Keratinocyte (primary cell): ENCODE measurements around the gene CANT1. TPM values are rescaled to one million over a fixed set of nuclear protein-coding genes. Genes with fewer than 3 reads are reported as not detected.

Experiments
- DNase-seq: peaks from one replicate; pipeline ENCODE4 v3.0.0-alpha.2; 2011; ENCODE audit warnings: low read depth, missing footprints, low spot score
- FAIRE-seq: peaks from 2 replicates; lab custom pipeline; 2011; peaks lifted over from hg19 to GRCh38; lab: Jason Lieb, UNC
- H2AFZ ChIP-seq: 2 replicates; pipeline ENCODE4 v1.6.0; 2012; ENCODE audit warnings: low read length, control low read depth, inconsistent platforms; ENCODE audit not compliant: control insufficient read depth
- H3K27ac ChIP-seq: 2 replicates; pipeline ENCODE4 v1.5.1; 2011; ENCODE audit warnings: low read length; ENCODE audit not compliant: control insufficient read depth, insufficient read depth
- H3K27me3 ChIP-seq: 3 replicates; pipeline ENCODE4 v1.6.0; 2011; ENCODE audit warnings: low read length; ENCODE audit not compliant: control insufficient read depth, insufficient read depth; ENCODE audit errors: extremely low read depth
- H3K36me3 ChIP-seq, 2 experiments: 2 replicates in 1 of 2; 3 replicates in 1 of 2; pipeline ENCODE4 v1.5.1; 2011; ENCODE audit warnings: low read length in 2 of 2, mild to moderate bottlenecking in 1 of 2; ENCODE audit not compliant: control insufficient read depth in 2 of 2, insufficient read depth in 2 of 2; ENCODE audit errors: extremely low read depth in 1 of 2
- H3K4me1 ChIP-seq: 3 replicates; pipeline ENCODE4 v1.5.1; 2011; ENCODE audit warnings: low read length; ENCODE audit not compliant: control insufficient read depth, insufficient read depth; ENCODE audit errors: extremely low read depth
- H3K4me2 ChIP-seq: 3 replicates; pipeline ENCODE4 v1.6.0; 2011; ENCODE audit warnings: low read depth, low read length; ENCODE audit not compliant: control insufficient read depth, insufficient read depth; ENCODE audit errors: extremely low read depth
- H3K4me3 ChIP-seq, 3 experiments: fragments of 200-600 bp in 1 of 3; sonication (generic) in 1 of 3; 2 replicates in 2 of 3; 3 replicates in 1 of 3; pipeline ENCODE4 v1.5.1; 2011 to 2016; ENCODE audit warnings: low read length in 3 of 3, mild to moderate bottlenecking in 3 of 3, control low read depth in 2 of 3, inconsistent platforms in 1 of 3, low read depth in 1 of 3, mixed read lengths in 1 of 3, mixed run types in 1 of 3, moderate library complexity in 1 of 3; ENCODE audit not compliant: control insufficient read depth in 2 of 3, insufficient read depth in 2 of 3; ENCODE audit errors: extremely low read depth in 1 of 3
- H3K79me2 ChIP-seq: 2 replicates; pipeline ENCODE4 v1.6.0; 2012; ENCODE audit warnings: low read length; ENCODE audit not compliant: control insufficient read depth, insufficient read depth
- H3K9ac ChIP-seq: 3 replicates; pipeline ENCODE4 v1.6.0; 2011; ENCODE audit warnings: low read length; ENCODE audit not compliant: control insufficient read depth, insufficient read depth; ENCODE audit errors: extremely low read depth
- H3K9me1 ChIP-seq: 3 replicates; pipeline ENCODE4 v1.6.0; 2011; ENCODE audit warnings: low read length; ENCODE audit not compliant: control insufficient read depth, insufficient read depth; ENCODE audit errors: extremely low read depth
- H3K9me3 ChIP-seq: 2 replicates; pipeline ENCODE4 v1.5.1; 2012; ENCODE audit warnings: low read depth, low read length; ENCODE audit not compliant: control insufficient read depth
- H4K20me1 ChIP-seq: 3 replicates; pipeline ENCODE4 v1.6.0; 2011; ENCODE audit warnings: low read length; ENCODE audit not compliant: control insufficient read depth, insufficient read depth; ENCODE audit errors: extremely low read depth
- CTCF ChIP-seq, 3 experiments: IDR thresholded peaks in 1 of 3; conservative IDR thresholded peaks in 1 of 3; optimal IDR thresholded peaks in 1 of 3; 2 replicates in 2 of 3; 3 replicates in 1 of 3; pipeline versions ENCODE3 to v1.5.1; 2011; ENCODE audit warnings: low read length in 3 of 3, mild to moderate bottlenecking in 3 of 3, moderate library complexity in 2 of 3, control low read depth in 1 of 3, inconsistent platforms in 1 of 3; ENCODE audit not compliant: insufficient read depth in 2 of 3; ENCODE audit errors: extremely low read depth in 1 of 3
- EZH2 ChIP-seq: IDR thresholded peaks from one replicate; pipeline ENCODE4 v1.6.1; 2012; ENCODE audit warnings: inconsistent platforms, mild to moderate bottlenecking, low read length, moderate library complexity
- dilution Hi-C: fragments of 300-500 bp; cut with MboI; formaldehyde crosslinking; loops from one replicate; pipeline ENCODE4 v1.7.0; 2020; ENCODE audit warnings: low sequenced_read_pairs; ENCODE audit not compliant: extremely low pct_ligation_motif_present
- polyA plus RNA-seq, 5 experiments: library from polyadenylated mRNA; depleted of rRNA in 3 of 5; stranded (reverse) in 3 of 5; stranded (forward) in 1 of 5; unstranded in 1 of 5; fragments of >200 nt; gene quantifications; 1 replicate in 1 of 5; 2 replicates in 3 of 5; 3 replicates in 1 of 5; pipeline versions ENCODE4 v1.2.1 to v1.2.3, GENCODE V29; 2011 to 2012; ENCODE audit warnings: missing spikeins in 2 of 5, low read depth in 1 of 5, low replicate concordance in 1 of 5

CANT1 gene
- polyA plus RNA-seq, 1 donor (not counting 4 experiments of a cell fraction or from before 2014, with no cell fraction given): 53.2 TPM

- peaks cover 5% of the 10 kb centered on the region for H4K20me1 ChIP-seq
These were observed 5.7 kb downstream of the CANT1 start for GRCh38 chr17:79003661-79004411.

GRCh38 chr17:79002796-79003593 lies 6.6 kb downstream of the CANT1 start:
- FAIRE-seq: no peak
- DNase-seq: no peak
- dilution Hi-C loops: no loop called here

More at GRCh38 chr17:79003661-79004411, 5.7 kb downstream of the CANT1 start:
- Histone ChIP-seq H3K4me3 (no peak overlapping the region), H3K36me3 (peaks cover 21 to 32% of the 10 kb centered on the region in 2 experiments), H3K9me3 (no peaks in the 10 kb centered on the region), H3K4me2 (no peak overlapping the region), H3K4me1 (peaks cover 34% of the 10 kb centered on the region), H2AFZ (no peak overlapping the region), H3K79me2 (peaks cover 85% of the 10 kb centered on the region), H3K9me1 (peaks cover 2% of the 10 kb centered on the region), H3K9ac (no peak overlapping the region), H3K27ac (no peak overlapping the region), H3K27me3 (no peaks in the 10 kb centered on the region)
- TF ChIP-seq CTCF (optimal IDR thresholded peaks at IDR 0.05 in 1 of 3, IDR thresholded peaks at IDR 0.05 in 1 of 3, conservative IDR thresholded peaks at IDR 0.05 in 1 of 3; ENCODE audit: extremely low read depth in 1 of 3, insufficient read depth in 2 of 3, low read length in 3 of 3) (no peak), EZH2 (no peak)
- no peak for DNase-seq
- no peak for FAIRE-seq
- dilution Hi-C loops: no loop called here

More at GRCh38 chr17:79002796-79003593, 6.6 kb downstream of the CANT1 start:
- Histone ChIP-seq H3K4me3 (no peak overlapping the region), H3K9me3 (no peaks in the 10 kb centered on the region), H3K79me2 (peaks cover 79% of the 10 kb centered on the region), H3K4me2 (no peak overlapping the region), H4K20me1 (peaks cover 4% of the 10 kb centered on the region), H3K36me3 (peaks cover 26 to 32% of the 10 kb centered on the region in 2 experiments), H3K9ac (no peak overlapping the region), H3K27me3 (no peaks in the 10 kb centered on the region), H3K4me1 (peaks cover 34% of the 10 kb centered on the region), H3K27ac (no peak overlapping the region), H2AFZ (no peak overlapping the region), H3K9me1 (peaks cover 3% of the 10 kb centered on the region)
- no peak for TF ChIP-seq EZH2
- TF ChIP-seq CTCF (optimal IDR thresholded peaks at IDR 0.05 in 1 of 3, IDR thresholded peaks at IDR 0.05 in 1 of 3, conservative IDR thresholded peaks at IDR 0.05 in 1 of 3; ENCODE audit: extremely low read depth in 1 of 3, insufficient read depth in 2 of 3, low read length in 3 of 3): no peak
